ENCODE data around the gene MCM5. TPM values are rescaled to one million over a fixed set of nuclear protein-coding genes. Genes with fewer than 3 reads are reported as not detected.

MCM5 gene
- total and polyA plus RNA-seq, 2 of the 13 experiments (the other 11 are each of a cell fraction or from before 2014, with no cell fraction given) = 40.2 to 93.5 TPM

DNA sequence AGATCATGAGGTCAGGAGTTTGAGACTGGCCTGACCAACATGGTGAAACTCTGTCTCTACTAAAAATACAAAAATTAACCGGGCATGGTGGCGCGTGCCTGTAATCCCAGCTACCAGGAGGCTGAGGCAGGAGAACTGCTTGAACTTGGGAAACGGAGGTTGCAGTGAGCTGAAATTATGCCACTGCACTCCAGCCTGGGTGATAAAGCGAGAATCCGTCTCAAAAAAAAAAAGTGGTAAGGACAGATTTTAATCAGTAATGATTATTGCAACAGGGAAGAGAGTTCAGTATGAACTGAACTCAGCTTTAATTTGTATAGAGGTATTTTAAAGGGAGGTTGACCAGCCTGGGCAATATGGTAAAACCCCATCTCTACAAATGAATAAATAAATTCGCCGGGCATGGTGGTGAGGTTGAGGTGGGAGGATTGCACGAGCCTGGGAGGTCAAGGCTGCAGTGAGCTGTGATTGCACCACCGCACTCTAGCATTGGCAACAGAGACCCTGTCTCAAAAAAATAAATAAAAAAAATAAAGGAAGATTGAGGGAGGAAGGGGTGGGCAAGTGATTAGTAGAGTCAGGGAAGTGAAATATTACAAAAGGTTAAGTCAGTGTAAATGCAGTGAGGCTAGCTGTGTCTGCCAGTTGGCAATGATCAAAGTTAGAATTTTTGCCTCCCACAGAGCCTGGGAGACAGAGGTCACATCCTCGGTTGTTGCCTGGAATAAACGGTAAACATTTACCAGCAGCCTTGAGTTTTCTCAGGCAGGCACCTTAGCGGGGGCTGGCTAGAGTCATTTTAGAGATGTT, 2.6 kb upstream of the MCM5 start (continued):
- TF ChIP-seq ISL2 (CRISPR knock-in tag; IDR thresholded peaks at IDR 0.05) (peak; percentile 50; the same call in 1 of the 2 replicates), ZBTB37 (CRISPR knock-in tag; IDR thresholded peaks at IDR 0.05) (0 out of 2 replicates have a peak, but pooled peaks have one; percentile 44), MED1 (CRISPR knock-in tag; IDR thresholded peaks at IDR 0.05) (peak; percentile 30; the same call in 1 of the 2 replicates), GFI1 (CRISPR knock-in tag; IDR thresholded peaks at IDR 0.05; ENCODE audit: borderline replicate concordance) (0 out of 2 replicates have a peak, but pooled peaks have one; percentile 26), MTA1 (CRISPR knock-in tag; IDR thresholded peaks at IDR 0.05; ENCODE audit: borderline replicate concordance) (no peak), NR2C2 (CRISPR knock-in tag; IDR thresholded peaks at IDR 0.05; ENCODE audit: borderline replicate concordance) (peak; percentile 73; the same call in 1 of the 2 replicates), ARID3A (IDR thresholded peaks at IDR 0.05; ENCODE audit: low read depth, low read length) (0 out of 2 replicates have a peak, but pooled peaks have one; percentile 10), IKZF4 (CRISPR knock-in tag; IDR thresholded peaks at IDR 0.05; ENCODE audit: borderline replicate concordance, low read depth, not compliant biosample characterization) (no peak), SOX13 (IDR thresholded peaks at IDR 0.05) (no peak), SOX13 (CRISPR knock-in tag; conservative IDR thresholded peaks at IDR 0.05 in 1 of 2, IDR thresholded peaks at IDR 0.05 in 1 of 2) (peak in 1 of 2 experiments; percentile 60; a peak in 2 of 4 replicates)

Measured in HepG2 (cell line).